ENCODE measurements around the gene ABCG4. TPM values are rescaled to one million over a fixed set of nuclear protein-coding genes. Genes with fewer than 3 reads are reported as not detected.
"Not testable (repeated sequence)": the region's sequence is repeated elsewhere in the genome, so short reads cannot be mapped to it uniquely, and the experiment has no call there.

The ABCG4 gene
- total and polyA plus RNA-seq, 4 donors, result 0.03 to 0.17 (median 0.05) TPM; not detected in 1

DNA sequence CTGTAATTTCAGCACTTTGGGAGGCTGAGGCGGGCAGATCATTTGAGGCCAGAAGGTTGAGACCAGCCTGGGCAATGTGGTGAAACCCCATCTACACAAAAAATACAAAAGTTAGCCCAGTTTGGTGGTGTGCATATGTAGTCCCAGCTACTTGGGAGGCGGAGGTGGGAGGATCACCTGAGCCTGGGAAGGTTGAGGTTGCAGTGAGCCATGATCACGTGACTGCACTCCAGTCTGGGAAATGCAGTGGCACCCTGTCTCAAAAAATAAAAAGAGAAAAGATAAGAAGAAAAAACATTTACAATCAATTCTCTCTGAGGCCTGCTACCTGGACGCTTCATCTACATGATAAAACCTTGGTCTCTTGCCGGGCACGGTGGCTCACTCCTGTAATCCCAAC is 50.1 kb downstream of the ABCG4 start:
- Histone ChIP-seq H3K4me3 (ENCODE audit: low read depth in 1 of 3, low read length in 3 of 3) (no peak overlapping the region), H3K9me3 (ENCODE audit: control insufficient read depth in 4 of 4, low read length in 3 of 4) (no peaks in the 10 kb centered on the region), H3K27me3 (ENCODE audit: control insufficient read depth in 4 of 4, insufficient read depth in 4 of 4, low read length in 3 of 4) (no peaks in the 10 kb centered on the region), H3K9ac (ENCODE audit: low read depth in 1 of 2, low read length in 2 of 2) (no peak overlapping the region), H3K27ac (ENCODE audit: low read depth in 1 of 2, low read length in 2 of 2) (no peak overlapping the region), H3K4me1 (ENCODE audit: control insufficient read depth in 4 of 4, insufficient read depth in 4 of 4, low read length in 3 of 4) (peaks cover 0 to 5% (median 0%) of the 10 kb centered on the region in 4 donors), H3K36me3 (ENCODE audit: control insufficient read depth in 4 of 4, insufficient read depth in 3 of 4, low read depth in 1 of 4, low read length in 3 of 4) (no peaks in the 10 kb centered on the region)
- no peak for DNase-seq (ENCODE audit: low spot score)
- TF ChIP-seq NR2F2 (IDR thresholded peaks at IDR 0.05) (no peak), ZBTB33 (IDR thresholded peaks at IDR 0.05) (no peak), TAF1 (conservative IDR thresholded peaks at IDR 0.05) (no peak), RAD21 (IDR thresholded peaks at IDR 0.05) (no peak), HNF4A (conservative IDR thresholded peaks at IDR 0.05) (no peak), MAX (IDR thresholded peaks at IDR 0.05) (no peak), JUND (IDR thresholded peaks at IDR 0.05) (no peak), FOXA2 (IDR thresholded peaks at IDR 0.05) (no peak), SP1 (IDR thresholded peaks at IDR 0.05) (no peak), EGR1 (IDR thresholded peaks at IDR 0.05; ENCODE audit: low read depth in 2 of 2) (no peak), RXRA (IDR thresholded peaks at IDR 0.05) (no peak), GABPA (IDR thresholded peaks at IDR 0.05 in 1 of 2, conservative IDR thresholded peaks at IDR 0.05 in 1 of 2) (no peak), HNF4G (IDR thresholded peaks at IDR 0.05) (no peak), FOXA1 (IDR thresholded peaks at IDR 0.05) (no peak), CTCF (IDR thresholded peaks at IDR 0.05; ENCODE audit: low read depth, low read length, missing input control) (no peak), YY1 (IDR thresholded peaks at IDR 0.05) (no peak)
- TF ChIP-seq, protein P1, sequence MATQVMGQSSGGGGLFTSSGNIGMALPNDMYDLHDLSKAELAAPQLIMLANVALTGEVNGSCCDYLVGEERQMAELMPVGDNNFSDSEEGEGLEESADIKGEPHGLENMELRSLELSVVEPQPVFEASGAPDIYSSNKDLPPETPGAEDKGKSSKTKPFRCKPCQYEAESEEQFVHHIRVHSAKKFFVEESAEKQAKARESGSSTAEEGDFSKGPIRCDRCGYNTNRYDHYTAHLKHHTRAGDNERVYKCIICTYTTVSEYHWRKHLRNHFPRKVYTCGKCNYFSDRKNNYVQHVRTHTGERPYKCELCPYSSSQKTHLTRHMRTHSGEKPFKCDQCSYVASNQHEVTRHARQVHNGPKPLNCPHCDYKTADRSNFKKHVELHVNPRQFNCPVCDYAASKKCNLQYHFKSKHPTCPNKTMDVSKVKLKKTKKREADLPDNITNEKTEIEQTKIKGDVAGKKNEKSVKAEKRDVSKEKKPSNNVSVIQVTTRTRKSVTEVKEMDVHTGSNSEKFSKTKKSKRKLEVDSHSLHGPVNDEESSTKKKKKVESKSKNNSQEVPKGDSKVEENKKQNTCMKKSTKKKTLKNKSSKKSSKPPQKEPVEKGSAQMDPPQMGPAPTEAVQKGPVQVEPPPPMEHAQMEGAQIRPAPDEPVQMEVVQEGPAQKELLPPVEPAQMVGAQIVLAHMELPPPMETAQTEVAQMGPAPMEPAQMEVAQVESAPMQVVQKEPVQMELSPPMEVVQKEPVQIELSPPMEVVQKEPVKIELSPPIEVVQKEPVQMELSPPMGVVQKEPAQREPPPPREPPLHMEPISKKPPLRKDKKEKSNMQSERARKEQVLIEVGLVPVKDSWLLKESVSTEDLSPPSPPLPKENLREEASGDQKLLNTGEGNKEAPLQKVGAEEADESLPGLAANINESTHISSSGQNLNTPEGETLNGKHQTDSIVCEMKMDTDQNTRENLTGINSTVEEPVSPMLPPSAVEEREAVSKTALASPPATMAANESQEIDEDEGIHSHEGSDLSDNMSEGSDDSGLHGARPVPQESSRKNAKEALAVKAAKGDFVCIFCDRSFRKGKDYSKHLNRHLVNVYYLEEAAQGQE (IDR thresholded peaks at IDR 0.05), result no peak
- TF ChIP-seq, protein P2, sequence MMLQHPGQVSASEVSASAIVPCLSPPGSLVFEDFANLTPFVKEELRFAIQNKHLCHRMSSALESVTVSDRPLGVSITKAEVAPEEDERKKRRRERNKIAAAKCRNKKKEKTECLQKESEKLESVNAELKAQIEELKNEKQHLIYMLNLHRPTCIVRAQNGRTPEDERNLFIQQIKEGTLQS (IDR thresholded peaks at IDR 0.05), result no peak
- WGBS, result 92% methylated on average over 6 of the region's 6 CpGs

DNA sequence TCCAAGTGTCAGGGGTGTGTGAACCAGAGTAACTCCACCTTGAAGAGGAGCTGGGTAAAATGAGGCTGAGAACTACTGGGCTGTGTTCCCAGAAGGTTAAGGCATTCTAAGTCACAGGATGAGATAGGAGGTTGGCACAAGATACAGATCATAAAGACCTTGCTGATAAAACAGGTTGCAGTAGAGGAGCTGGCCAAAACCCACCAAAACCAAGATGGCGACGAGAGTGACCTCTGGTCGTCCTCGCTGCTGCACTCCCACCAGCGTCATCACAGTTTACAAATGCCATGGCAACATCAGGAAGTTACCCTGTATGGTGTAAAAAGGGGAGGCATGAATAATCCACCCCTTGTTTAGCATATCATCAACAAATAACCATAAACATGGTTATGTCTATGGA is 52.4 kb downstream of the ABCG4 start:
- 91% methylated on average over 5 of the region's 5 CpGs for WGBS
- not testable (repeated sequence) for H3K36me3 ChIP-seq (ENCODE audit: control insufficient read depth in 4 of 4, insufficient read depth in 3 of 4, low read depth in 1 of 4, low read length in 3 of 4); H3K27me3 ChIP-seq (ENCODE audit: control insufficient read depth in 4 of 4, insufficient read depth in 4 of 4, low read length in 3 of 4); H3K4me3 ChIP-seq (ENCODE audit: low read depth in 1 of 3, low read length in 3 of 3); H3K4me1 ChIP-seq (ENCODE audit: control insufficient read depth in 4 of 4, insufficient read depth in 4 of 4, low read length in 3 of 4); H3K9me3 ChIP-seq (ENCODE audit: control insufficient read depth in 4 of 4, low read length in 3 of 4); H3K9ac ChIP-seq (ENCODE audit: low read depth in 1 of 2, low read length in 2 of 2); DNase-seq (ENCODE audit: low spot score); H3K27ac ChIP-seq (ENCODE audit: low read depth in 1 of 2, low read length in 2 of 2)
